Adrenal gland (tissue), 12 donors: ENCODE data around the gene PDZRN3. TPM values are rescaled to one million over a fixed set of nuclear protein-coding genes. Genes with fewer than 3 reads are reported as not detected.

Experiments
- DNase-seq, 7 donors: peaks; one replicate each; pipeline ENCODE4 v3.0.0-alpha.2; 2019 to 2020
- H3K27ac ChIP-seq, 5 donors: fragments of 200-600 bp; sonication (generic) in 4 of 5; 1 replicate in 3 of 5; 2 replicates in 2 of 5; pipeline versions ENCODE4 v1.5.1 to v1.8.0; 2016 to 2020; ENCODE audit warnings: mild to moderate bottlenecking in 1 of 5
- H3K27me3 ChIP-seq: fragments of 200-600 bp; 2 replicates; pipeline ENCODE4 v1.8.0; 2021
- H3K36me3 ChIP-seq, 2 donors: fragments of 200-600 bp; replicated peaks in 1 of 2; 1 replicate in 1 of 2; 2 replicates in 1 of 2; pipeline versions ENCODE4 v1.5.1 to v1.8.0; 2018 to 2022
- H3K4me1 ChIP-seq, 2 donors: fragments of 200-600 bp; replicated peaks in 1 of 2; 1 replicate in 1 of 2; 2 replicates in 1 of 2; pipeline versions ENCODE4 v1.5.1 to v1.8.0; 2018 to 2021
- H3K4me3 ChIP-seq, 4 donors: fragments of 200-600 bp; sonication (generic) in 3 of 4; one replicate each; pipeline ENCODE4 v1.5.1; 2016 to 2018
- H3K9me3 ChIP-seq, 3 donors: fragments of 200-600 bp; sonication (generic) in 1 of 3; replicated peaks in 1 of 3; 1 replicate in 2 of 3; 2 replicates in 1 of 3; pipeline versions ENCODE4 v1.5.1 to v1.8.0; 2016 to 2021
- CTCF ChIP-seq, 6 experiments: fragments of 450-650 bp in 4 of 6; fragments of 200-600 bp in 2 of 6; sonication (generic) in 1 of 6; IDR thresholded peaks; 1 replicate in 5 of 6; 2 replicates in 1 of 6; pipeline versions ENCODE4 v1.5.1 to v1.8.0; 2016 to 2021; ENCODE audit warnings: antibody characterized with exemption in 6 of 6, mild to moderate bottlenecking in 2 of 6, moderate library complexity in 1 of 6
- POLR2A ChIP-seq, 2 donors: fragments of 450-650 bp; IDR thresholded peaks; one replicate each; pipeline ENCODE4 v1.6.1; 2017; ENCODE audit warnings: antibody characterized with exemption in 2 of 2, mild to moderate bottlenecking in 2 of 2, moderate library complexity in 1 of 2
- WGBS, 4 donors: extraction: QIAGEN DNeasy Blood & Tissue Kit in 2 of 4; methylation state at CpG; one replicate each; pipeline versions ENCODE4 v1.1.5 to v1.1.7; 2013 to 2017; 5-methylcytosine and 5-hydroxymethylcytosine counted together
- intact Hi-C, 2 donors: fragments of 100-400 bp; cut with DNase I; formaldehyde crosslinking; loops; one replicate each; pipeline versions ENCODE4 v1.14.1 to v1.15.0; 2022 to 2023
- polyA plus RNA-seq, 3 donors: library from polyadenylated mRNA; stranded (reverse); fragments of 200-250 nt in 2 of 3; fragments of 350-450 nt in 1 of 3; fragmentation: Illumina TruSeq in 1 of 3; extraction: RNeasy Lipid Tissue Mini Kit (QIAGEN cat#74804) in 1 of 3; gene quantifications; one replicate each; pipeline ENCODE4 v1.2.3, GENCODE V29; 2013 to 2014
- total RNA-seq, 9 donors: library from RNA; depleted of rRNA in 4 of 9; stranded (reverse); fragments of >200 nt in 4 of 9; fragments of 120-200 nt in 1 of 9; fragmentation: NEBNext Ultra II Directional in 1 of 9; extraction: Animal tissue kit (Norgen Biotek cat#: 25700) in 1 of 9; gene quantifications; one replicate each; pipeline versions ENCODE4 v1.1.0 to v1.2.4, GENCODE V29; 2013 to 2023
- donor health status: healthy with polysubstance abuse.
- donor health status: Bipolar disorder and iron deficiency.
- donor health status: DM: yes; HTN: yes; CAD: no.
- donor health status: DM: no; HTN: no; CAD: no.
- donor health status: DM: no; HTN: no; CAD: no.
- donor health status: DM: yes; HTN: yes; CAD: no.

PDZRN3 gene
- total and polyA plus RNA-seq, 12 donors, result 11.5 to 126 (median 64.1) TPM

DNA sequence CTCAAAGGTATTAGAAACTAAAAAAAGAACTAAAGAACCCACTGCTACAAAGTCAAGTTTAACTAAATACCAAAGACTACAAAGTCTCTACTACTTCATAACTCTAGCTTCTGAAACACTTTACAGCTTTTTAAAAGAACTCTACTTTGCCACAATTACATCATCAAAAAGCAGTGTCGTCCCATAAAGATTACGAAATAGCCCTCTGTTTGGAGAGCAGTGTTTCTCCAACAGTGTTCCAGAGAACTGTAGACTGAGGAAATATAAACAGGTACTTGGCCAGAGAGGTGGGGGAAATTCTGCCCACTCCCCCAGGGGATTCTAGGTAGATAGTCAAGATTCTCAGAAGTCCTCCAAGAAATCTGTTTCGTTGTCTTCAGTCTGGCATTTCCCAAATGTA is 225.6 kb downstream of the PDZRN3 start:
- Histone ChIP-seq H3K4me1 (peaks cover 0 to 19% of the 10 kb centered on the region in 2 donors), H3K9me3 (no peaks in the 10 kb centered on the region), H3K36me3 (no peaks in the 10 kb centered on the region), H3K27me3 (no peaks in the 10 kb centered on the region), H3K4me3 (no peak overlapping the region), H3K27ac (no peak overlapping the region)
- TF ChIP-seq CTCF (IDR thresholded peaks at IDR 0.05) (no peak), POLR2A (IDR thresholded peaks at IDR 0.05) (no peak)
- WGBS, 4 donors, result 64 to 71% (median 67%) methylated on average over 3 of the region's 3 CpGs
- no peak for DNase-seq
- intact Hi-C loops, result no loop called here

DNA sequence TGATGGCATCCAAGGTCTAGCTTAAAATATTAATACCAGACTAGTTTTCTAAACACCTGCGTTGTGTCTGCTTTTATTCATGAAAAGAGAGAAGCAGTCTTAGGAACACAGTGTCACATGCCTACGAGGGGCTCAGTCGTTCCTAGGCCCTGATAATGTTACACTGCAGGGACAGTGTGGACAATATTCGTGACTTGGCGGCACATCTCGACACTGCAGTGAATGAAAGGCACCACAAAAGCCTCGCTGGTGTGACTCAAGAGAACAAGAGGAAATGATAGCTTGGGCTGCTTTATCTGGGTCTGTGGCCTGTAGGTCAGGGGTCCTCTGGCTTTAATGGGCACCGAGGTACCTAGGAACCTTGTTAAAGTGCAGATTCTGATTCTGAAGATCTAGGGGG is 226.7 kb downstream of the PDZRN3 start:
- no peak for DNase-seq
- Histone ChIP-seq H3K36me3 (no peaks in the 10 kb centered on the region), H3K27me3 (no peaks in the 10 kb centered on the region), H3K4me3 (no peak overlapping the region), H3K4me1 (peaks cover 0 to 19% of the 10 kb centered on the region in 2 donors), H3K9me3 (no peaks in the 10 kb centered on the region), H3K27ac (no peak overlapping the region)
- 88 to 95% (median 90%) methylated on average over 8 of the region's 8 CpGs for WGBS, 4 donors
- TF ChIP-seq POLR2A (IDR thresholded peaks at IDR 0.05), result no peak
- TF ChIP-seq CTCF (IDR thresholded peaks at IDR 0.05), result no peak
- intact Hi-C loops, result no loop called here

GRCh38 chr3:73394240-73394639 is 230.5 kb downstream of the PDZRN3 start:
- H3K4me1 ChIP-seq, result peaks cover 0 to 6% of the 10 kb centered on the region in 2 donors
- no peak overlapping the region for H3K27ac ChIP-seq
- intact Hi-C loops, result no loop called here
- TF ChIP-seq POLR2A (IDR thresholded peaks at IDR 0.05) (no peak), CTCF (IDR thresholded peaks at IDR 0.05) (no peak)
- H3K27me3 ChIP-seq, result no peaks in the 10 kb centered on the region
- no peak overlapping the region for H3K4me3 ChIP-seq
- WGBS, 4 donors, result 48 to 70% (median 59%) methylated on average over 5 of the region's 5 CpGs
- H3K9me3 ChIP-seq, result no peaks in the 10 kb centered on the region
- H3K36me3 ChIP-seq, result peaks cover 0 to 3% of the 10 kb centered on the region in 2 donors
- peak in 3 of 7 donors; percentile 15 to 35 (median 26) for DNase-seq

- no peak for TF ChIP-seq POLR2A (IDR thresholded peaks at IDR 0.05)
- TF ChIP-seq CTCF (IDR thresholded peaks at IDR 0.05), result no peak
- H3K27ac ChIP-seq, result no peak overlapping the region
- H3K36me3 ChIP-seq, result peaks cover 0 to 9% of the 10 kb centered on the region in 2 donors
- no peak for DNase-seq
- no peaks in the 10 kb centered on the region for H3K9me3 ChIP-seq
- WGBS, 4 donors, result 86 to 94% (median 92%) methylated on average over 9 of the region's 9 CpGs
- intact Hi-C loops, result no loop called here
- no peaks in the 10 kb centered on the region for H3K27me3 ChIP-seq
- H3K4me1 ChIP-seq, result peaks cover 0 to 6% of the 10 kb centered on the region in 2 donors
- no peak overlapping the region for H3K4me3 ChIP-seq
Observed at GRCh38 chr3:73393005-73393404, 231.7 kb downstream of the PDZRN3 start.
